Neural crest cell (in vitro differentiated cells): ENCODE measurements around the gene RASGEF1C. TPM values are rescaled to one million over a fixed set of nuclear protein-coding genes. Genes with fewer than 3 reads are reported as not detected.

Experiments used
- DNase-seq: peaks from one replicate; pipeline ENCODE4 v3.0.0; 2021; ENCODE audit warnings: low read depth, mixed read lengths, low spot score
- H3K27ac Mint-ChIP-seq: one replicate; pipeline ENCODE4 v1.8.0; 2021; ENCODE audit warnings: mild to moderate bottlenecking, mixed read lengths; ENCODE audit not compliant: unreplicated experiment
- H3K27me3 Mint-ChIP-seq: 2 replicates; pipeline ENCODE4 v1.8.0; 2021; ENCODE audit warnings: low read depth, mild to moderate bottlenecking, mixed read lengths
- H3K36me3 Mint-ChIP-seq: 2 replicates; pipeline ENCODE4 v1.8.0; 2021; ENCODE audit warnings: low read depth, mild to moderate bottlenecking, mixed read lengths
- H3K4me1 Mint-ChIP-seq: 2 replicates; pipeline ENCODE4 v1.8.0; 2021; ENCODE audit warnings: mixed read lengths
- H3K4me3 Mint-ChIP-seq: one replicate; pipeline ENCODE4 v1.8.0; 2021; ENCODE audit warnings: mild to moderate bottlenecking, mixed read lengths
- H3K9me3 Mint-ChIP-seq: 2 replicates; pipeline ENCODE4 v1.8.0; 2021; ENCODE audit warnings: mixed read lengths
- total RNA-seq: library from RNA; stranded (reverse); gene quantifications from 2 replicates; pipeline ENCODE4 v1.2.1, GENCODE V29; 2021
- TF ChIP-seq, protein P1 (sequence below): fragments of 200-600 bp; sonication (generic); conservative IDR thresholded peaks from 2 replicates; pipeline ENCODE4 v1.5.0; 2021; ENCODE audit warnings: antibody characterized with exemption, mild to moderate bottlenecking

RASGEF1C gene
- total RNA-seq, 1 donor from 2014 or later: 1.7 TPM

DNA sequence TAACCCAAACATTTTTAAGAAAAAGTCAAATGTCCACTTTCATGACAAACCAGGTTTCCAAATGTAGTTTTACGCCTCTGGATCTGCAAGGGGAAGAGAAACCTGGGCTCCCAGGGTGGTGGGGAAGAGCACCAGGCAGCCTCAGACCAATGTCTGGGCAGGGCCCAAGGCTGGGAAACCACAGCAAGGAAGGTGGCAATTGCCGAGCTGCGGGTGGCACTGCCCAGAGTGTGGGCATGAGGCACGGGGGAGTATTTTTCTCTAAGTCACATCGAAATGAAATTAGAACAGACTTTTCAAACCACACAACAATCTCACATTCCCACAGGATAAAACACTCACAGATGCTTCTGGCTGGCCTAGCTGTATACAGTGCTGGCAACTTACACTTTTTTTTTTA is 32.6 kb upstream of the RASGEF1C start:
- Mint-ChIP-seq H3K27me3 (no peaks in the 10 kb centered on the region), H3K4me1 (no peaks in the 10 kb centered on the region)

DNA sequence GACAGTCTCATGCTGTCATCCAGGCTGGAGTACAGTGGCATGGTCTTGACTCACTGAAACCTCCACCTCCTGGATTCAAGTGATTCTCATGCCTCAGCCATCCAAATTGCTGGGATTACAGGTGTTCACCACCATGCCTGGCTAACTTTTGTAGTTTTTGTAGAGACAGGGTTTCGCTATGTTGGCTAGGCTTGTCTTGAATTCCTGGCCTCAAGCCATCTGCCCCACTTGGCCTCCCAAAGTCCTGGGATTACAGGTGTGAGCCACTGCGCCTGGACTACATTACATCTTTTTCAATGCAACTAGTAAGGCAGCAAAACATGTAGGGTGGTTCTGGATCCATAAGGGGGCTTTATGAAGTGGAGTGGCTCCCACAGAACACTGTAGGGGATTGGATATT is 29.6 kb upstream of the RASGEF1C start:
- DNase-seq: no peak
- no peak overlapping the region for H3K27ac Mint-ChIP-seq
- H3K9me3 Mint-ChIP-seq: no peaks in the 10 kb centered on the region
- peaks cover 9% of the 10 kb centered on the region for H3K4me1 Mint-ChIP-seq
- peaks cover 35% of the 10 kb centered on the region for H3K36me3 Mint-ChIP-seq
- TF ChIP-seq, protein P1, sequence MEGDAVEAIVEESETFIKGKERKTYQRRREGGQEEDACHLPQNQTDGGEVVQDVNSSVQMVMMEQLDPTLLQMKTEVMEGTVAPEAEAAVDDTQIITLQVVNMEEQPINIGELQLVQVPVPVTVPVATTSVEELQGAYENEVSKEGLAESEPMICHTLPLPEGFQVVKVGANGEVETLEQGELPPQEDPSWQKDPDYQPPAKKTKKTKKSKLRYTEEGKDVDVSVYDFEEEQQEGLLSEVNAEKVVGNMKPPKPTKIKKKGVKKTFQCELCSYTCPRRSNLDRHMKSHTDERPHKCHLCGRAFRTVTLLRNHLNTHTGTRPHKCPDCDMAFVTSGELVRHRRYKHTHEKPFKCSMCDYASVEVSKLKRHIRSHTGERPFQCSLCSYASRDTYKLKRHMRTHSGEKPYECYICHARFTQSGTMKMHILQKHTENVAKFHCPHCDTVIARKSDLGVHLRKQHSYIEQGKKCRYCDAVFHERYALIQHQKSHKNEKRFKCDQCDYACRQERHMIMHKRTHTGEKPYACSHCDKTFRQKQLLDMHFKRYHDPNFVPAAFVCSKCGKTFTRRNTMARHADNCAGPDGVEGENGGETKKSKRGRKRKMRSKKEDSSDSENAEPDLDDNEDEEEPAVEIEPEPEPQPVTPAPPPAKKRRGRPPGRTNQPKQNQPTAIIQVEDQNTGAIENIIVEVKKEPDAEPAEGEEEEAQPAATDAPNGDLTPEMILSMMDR: no peak
- H3K4me3 Mint-ChIP-seq: no peak overlapping the region
- H3K27me3 Mint-ChIP-seq: no peaks in the 10 kb centered on the region

More for the DNA sequence above, 32.6 kb upstream of the RASGEF1C start:
- Mint-ChIP-seq H3K36me3 (peaks cover 43% of the 10 kb centered on the region), H3K27ac (no peak overlapping the region), H3K9me3 (peaks cover 4% of the 10 kb centered on the region), H3K4me3 (no peak overlapping the region)
- TF ChIP-seq, protein P1: no peak
- no peak for DNase-seq

DNA sequence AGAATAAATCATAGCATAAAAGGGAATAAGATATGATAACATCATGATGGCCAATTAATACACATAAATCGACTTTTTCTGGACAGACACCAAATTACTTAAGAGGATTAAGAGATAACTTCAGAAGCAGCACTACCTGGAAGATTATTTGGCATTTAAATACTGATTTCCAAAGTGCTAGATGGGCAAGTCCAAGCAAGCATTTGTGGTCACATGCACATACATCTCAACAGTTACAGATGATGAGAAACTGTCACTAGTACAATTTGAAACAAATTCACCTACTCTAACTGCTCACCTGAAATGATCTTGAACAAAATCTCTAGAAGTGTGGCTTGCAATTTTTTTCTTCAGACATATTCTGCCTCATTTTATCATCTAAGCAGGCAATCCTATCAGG is 26.8 kb upstream of the RASGEF1C start:
- H3K4me1 Mint-ChIP-seq: peaks cover 9% of the 10 kb centered on the region
- no peak overlapping the region for H3K4me3 Mint-ChIP-seq
- H3K27ac Mint-ChIP-seq: no peak overlapping the region
- DNase-seq: no peak
- H3K27me3 Mint-ChIP-seq: no peaks in the 10 kb centered on the region
- peaks cover 34% of the 10 kb centered on the region for H3K36me3 Mint-ChIP-seq
- TF ChIP-seq, protein P1: no peak
- H3K9me3 Mint-ChIP-seq: no peaks in the 10 kb centered on the region

DNA sequence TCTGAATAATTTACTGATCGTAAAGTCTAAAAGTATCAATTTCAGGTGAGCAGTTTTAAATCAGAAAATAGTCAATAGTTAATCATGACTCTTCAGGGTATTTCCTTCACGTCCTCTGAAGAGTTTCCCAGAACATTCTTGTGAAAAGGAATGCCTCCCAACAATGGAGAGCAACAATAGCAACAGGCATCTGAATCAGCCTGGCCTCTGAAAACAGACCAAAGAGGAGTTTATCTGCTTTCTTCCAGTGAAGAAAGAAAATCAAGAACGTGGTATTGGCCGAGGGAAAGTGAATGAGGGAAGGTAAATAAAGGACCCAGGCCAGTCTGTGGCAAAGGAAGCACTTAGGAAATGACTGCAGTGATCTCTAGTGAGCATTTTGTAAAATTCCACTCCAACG is 26.1 kb upstream of the RASGEF1C start:
- Mint-ChIP-seq H3K4me1 (peaks cover 10% of the 10 kb centered on the region), H3K27me3 (no peaks in the 10 kb centered on the region), H3K4me3 (no peak overlapping the region), H3K27ac (no peak overlapping the region), H3K9me3 (no peaks in the 10 kb centered on the region), H3K36me3 (peaks cover 29% of the 10 kb centered on the region)
- DNase-seq: no peak
- TF ChIP-seq, protein P1: no peak

DNA sequence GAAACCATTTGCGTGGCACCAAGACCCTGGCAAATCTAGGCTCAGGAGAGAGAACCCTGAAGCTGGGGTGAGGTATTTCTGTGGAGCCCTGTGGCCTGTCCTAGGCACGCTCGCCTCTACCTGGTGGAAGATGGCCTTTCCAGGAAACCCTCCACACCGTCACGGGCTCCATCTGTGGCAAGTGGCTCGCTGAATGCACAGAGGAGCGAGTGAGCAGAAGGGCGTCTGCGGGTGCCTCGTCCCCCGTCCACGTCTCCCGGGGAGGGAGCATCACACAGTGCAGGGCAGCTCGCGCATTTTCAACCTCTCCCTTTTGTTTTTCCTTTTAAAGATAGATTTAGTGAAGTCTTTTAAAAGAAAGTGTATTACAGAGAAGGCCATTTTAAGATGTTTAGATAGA is 25.3 kb upstream of the RASGEF1C start:
- H3K36me3 Mint-ChIP-seq: peaks cover 27% of the 10 kb centered on the region

More for the DNA sequence above, 25.3 kb upstream of the RASGEF1C start:
- Mint-ChIP-seq H3K27ac (no peak overlapping the region), H3K4me1 (peaks cover 14% of the 10 kb centered on the region), H3K27me3 (no peaks in the 10 kb centered on the region), H3K9me3 (no peaks in the 10 kb centered on the region), H3K4me3 (no peak overlapping the region)
- TF ChIP-seq, protein P1: no peak
- no peak for DNase-seq
